WTC11 (cell line): Measurements from ENCODE around the gene PLXNB1. TPM values are rescaled to one million over a fixed set of nuclear protein-coding genes. Genes with fewer than 3 reads are reported as not detected.

ENCODE experiments used
- ATAC-seq: fragments of 200-7000 bp; cut with Tn5 transposase; 2 replicates; pipeline ENCODE4 v1.10.0; 2021; ENCODE audit warnings: mild to moderate bottlenecking, moderate library complexity
- CTCF ChIA-PET: fragments of 300-600 bp; sonication (Branson Sonifier 250); formaldehyde crosslinking; loops from one replicate; lab custom pipeline; 2021; ENCODE audit warnings: antibody characterized with exemption; lab: Charles Lee
- POLR2A ChIA-PET: fragments of 350-600 bp; sonication (Branson Sonifier 250); formaldehyde crosslinking; loops from one replicate; lab custom pipeline; 2021; ENCODE audit warnings: antibody characterized with exemption; lab: Charles Lee
- DNase-seq: peaks from one replicate; pipeline ENCODE4 v3.0.0; 2021; ENCODE audit warnings: low spot score
- H3K27ac Mint-ChIP-seq: 2 replicates; pipeline ENCODE4 v1.8.0; 2021; ENCODE audit warnings: mixed read lengths
- H3K27me3 Mint-ChIP-seq: 2 replicates; pipeline ENCODE4 v1.8.0; 2021; ENCODE audit warnings: low read depth, mild to moderate bottlenecking, moderate library complexity, mixed read lengths
- H3K36me3 Mint-ChIP-seq: 2 replicates; pipeline ENCODE4 v1.8.0; 2021; ENCODE audit warnings: mixed read lengths
- H3K4me1 Mint-ChIP-seq: 2 replicates; pipeline ENCODE4 v1.8.0; 2022; ENCODE audit warnings: mixed read lengths
- H3K4me3 Mint-ChIP-seq: 2 replicates; pipeline ENCODE4 v1.8.0; 2021; ENCODE audit warnings: mild to moderate bottlenecking, moderate library complexity, mixed read lengths
- H3K9me3 Mint-ChIP-seq: 2 replicates; pipeline ENCODE4 v1.8.0; 2021; ENCODE audit warnings: mixed read lengths
- ELF4 ChIP-seq: sonication (generic); formaldehyde crosslinking; IDR thresholded peaks from 2 replicates; pipeline ENCODE4 v1.8.1; 2022; ENCODE audit warnings: low read depth, mild to moderate bottlenecking, moderate library complexity, missing genetic modification reagents
- FOXJ3 ChIP-seq: sonication (generic); formaldehyde crosslinking; IDR thresholded peaks from 2 replicates; pipeline ENCODE4 v1.9.0; 2021; ENCODE audit warnings: missing genetic modification reagents, mild to moderate bottlenecking, borderline replicate concordance
- GABPB1 ChIP-seq: sonication (generic); formaldehyde crosslinking; IDR thresholded peaks from 2 replicates; pipeline ENCODE4 v1.8.1; 2023; ENCODE audit warnings: mild to moderate bottlenecking, missing genetic modification reagents
- JUN ChIP-seq: sonication (generic); formaldehyde crosslinking; IDR thresholded peaks from 2 replicates; pipeline ENCODE4 v1.8.0; 2023; ENCODE audit warnings: mild to moderate bottlenecking, missing genetic modification reagents
- RORB ChIP-seq: fragments of 250-450 bp; sonication (Bioruptor Pico); IDR thresholded peaks from 2 replicates; pipeline ENCODE4 v1.9.0; 2021; ENCODE audit warnings: mild to moderate bottlenecking
- ZNF121 ChIP-seq: sonication (generic); formaldehyde crosslinking; IDR thresholded peaks from 2 replicates; pipeline ENCODE4 v1.8.0; 2023; ENCODE audit warnings: missing genetic modification reagents
- ZNF219 ChIP-seq: sonication (generic); formaldehyde crosslinking; IDR thresholded peaks from 2 replicates; pipeline ENCODE4 v1.8.0; 2023; ENCODE audit warnings: missing genetic modification reagents, mild to moderate bottlenecking, borderline replicate concordance
- ZNF317 ChIP-seq: sonication (generic); formaldehyde crosslinking; IDR thresholded peaks from 2 replicates; pipeline ENCODE4 v1.8.1; 2023; ENCODE audit warnings: low read depth, mild to moderate bottlenecking, moderate library complexity, missing genetic modification reagents, borderline replicate concordance
- ZNF423 ChIP-seq: fragments of 250-450 bp; sonication (Bioruptor Pico); IDR thresholded peaks from 2 replicates; pipeline ENCODE4 v2.1.2; 2022; ENCODE audit warnings: mild to moderate bottlenecking, moderate library complexity
- ZNF671 ChIP-seq: fragments of 250-450 bp; sonication (Bioruptor Pico); IDR thresholded peaks from 2 replicates; pipeline ENCODE4 v1.8.0; 2021; ENCODE audit warnings: mild to moderate bottlenecking
- total RNA-seq: library from RNA; stranded (reverse); gene quantifications from 3 replicates; pipeline ENCODE4 v1.2.3, GENCODE V29; 2021
- TF ChIP-seq, protein P1 (sequence below): sonication (generic); formaldehyde crosslinking; IDR thresholded peaks from 2 replicates; pipeline ENCODE4 v1.8.1; 2022; ENCODE audit warnings: low read depth, missing genetic modification reagents, borderline replicate concordance
- TF ChIP-seq, protein P2 (sequence below): fragments of 250-450 bp; sonication (Bioruptor Pico); IDR thresholded peaks from 2 replicates; pipeline ENCODE4 v1.8.0; 2021; ENCODE audit warnings: mild to moderate bottlenecking
- TF ChIP-seq, protein P3 (sequence below): sonication (generic); formaldehyde crosslinking; IDR thresholded peaks from 2 replicates; pipeline ENCODE4 v1.8.1; 2023; ENCODE audit warnings: mild to moderate bottlenecking, missing genetic modification reagents
- TF ChIP-seq, protein P4 (sequence below): sonication (generic); formaldehyde crosslinking; conservative IDR thresholded peaks from 2 replicates; pipeline ENCODE4 v1.8.1; 2022; ENCODE audit warnings: mild to moderate bottlenecking, missing genetic modification reagents
- TF ChIP-seq, protein P5 (sequence below): sonication (generic); formaldehyde crosslinking; IDR thresholded peaks from 2 replicates; pipeline ENCODE4 v1.8.0; 2022; ENCODE audit warnings: mild to moderate bottlenecking, missing genetic modification reagents
- TF ChIP-seq, protein P6 (sequence below): sonication (generic); formaldehyde crosslinking; IDR thresholded peaks from 2 replicates; pipeline ENCODE4 v1.8.0; 2023; ENCODE audit warnings: mild to moderate bottlenecking, missing genetic modification reagents
- TF ChIP-seq, protein P7 (sequence below): sonication (generic); formaldehyde crosslinking; IDR thresholded peaks from 2 replicates; pipeline ENCODE4 v1.8.1; 2022; ENCODE audit warnings: mild to moderate bottlenecking, moderate library complexity, missing genetic modification reagents

Gene PLXNB1
- total RNA-seq, 1 experiment from 2014 or later, result 143 TPM

DNA sequence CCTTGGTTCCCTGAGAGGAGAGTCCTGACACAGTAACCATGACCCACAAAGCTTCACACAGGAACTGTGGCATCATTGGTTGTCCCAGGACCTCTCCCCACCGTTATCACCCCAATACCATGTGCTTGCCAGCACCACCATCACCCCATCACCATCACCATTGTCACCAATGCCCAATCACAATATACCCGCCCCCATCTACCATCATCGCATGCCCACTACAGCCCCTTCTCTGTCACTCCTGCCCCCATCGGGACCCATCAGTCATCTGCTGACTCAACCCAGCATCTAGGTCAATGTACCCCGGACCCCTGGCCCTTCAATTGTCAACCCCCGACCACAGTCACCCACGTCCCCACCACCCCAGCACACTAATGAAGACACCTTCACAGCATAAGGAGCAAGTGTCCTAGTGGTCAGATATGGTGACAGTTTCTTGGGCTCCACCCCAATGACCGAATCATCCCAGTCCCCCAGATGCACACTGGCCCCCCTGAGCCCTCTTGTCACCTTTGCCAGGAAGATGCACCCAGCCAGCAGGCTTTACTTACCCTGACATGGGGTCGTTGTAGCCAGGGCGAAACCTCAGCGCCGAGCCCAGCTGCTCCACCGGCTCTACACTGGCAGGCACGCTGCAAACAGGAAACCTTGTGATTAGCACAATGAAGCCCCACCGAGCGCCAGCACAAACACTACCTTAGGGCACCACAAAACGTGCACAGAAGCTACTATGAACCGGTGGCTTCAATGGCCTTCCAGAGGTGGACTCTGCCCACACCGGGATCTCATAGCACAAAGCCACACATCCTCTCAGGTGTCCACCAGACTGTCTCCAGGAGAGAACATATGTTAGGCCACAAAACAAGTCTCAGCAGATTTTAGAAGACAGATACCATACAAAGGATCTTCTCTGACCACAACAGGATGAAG is 49.0 kb upstream of the PLXNB1 start (continued):
- TF ChIP-seq, protein P1, sequence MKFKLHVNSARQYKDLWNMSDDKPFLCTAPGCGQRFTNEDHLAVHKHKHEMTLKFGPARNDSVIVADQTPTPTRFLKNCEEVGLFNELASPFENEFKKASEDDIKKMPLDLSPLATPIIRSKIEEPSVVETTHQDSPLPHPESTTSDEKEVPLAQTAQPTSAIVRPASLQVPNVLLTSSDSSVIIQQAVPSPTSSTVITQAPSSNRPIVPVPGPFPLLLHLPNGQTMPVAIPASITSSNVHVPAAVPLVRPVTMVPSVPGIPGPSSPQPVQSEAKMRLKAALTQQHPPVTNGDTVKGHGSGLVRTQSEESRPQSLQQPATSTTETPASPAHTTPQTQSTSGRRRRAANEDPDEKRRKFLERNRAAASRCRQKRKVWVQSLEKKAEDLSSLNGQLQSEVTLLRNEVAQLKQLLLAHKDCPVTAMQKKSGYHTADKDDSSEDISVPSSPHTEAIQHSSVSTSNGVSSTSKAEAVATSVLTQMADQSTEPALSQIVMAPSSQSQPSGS (CRISPR knock-in tag), result no peak

DNA sequence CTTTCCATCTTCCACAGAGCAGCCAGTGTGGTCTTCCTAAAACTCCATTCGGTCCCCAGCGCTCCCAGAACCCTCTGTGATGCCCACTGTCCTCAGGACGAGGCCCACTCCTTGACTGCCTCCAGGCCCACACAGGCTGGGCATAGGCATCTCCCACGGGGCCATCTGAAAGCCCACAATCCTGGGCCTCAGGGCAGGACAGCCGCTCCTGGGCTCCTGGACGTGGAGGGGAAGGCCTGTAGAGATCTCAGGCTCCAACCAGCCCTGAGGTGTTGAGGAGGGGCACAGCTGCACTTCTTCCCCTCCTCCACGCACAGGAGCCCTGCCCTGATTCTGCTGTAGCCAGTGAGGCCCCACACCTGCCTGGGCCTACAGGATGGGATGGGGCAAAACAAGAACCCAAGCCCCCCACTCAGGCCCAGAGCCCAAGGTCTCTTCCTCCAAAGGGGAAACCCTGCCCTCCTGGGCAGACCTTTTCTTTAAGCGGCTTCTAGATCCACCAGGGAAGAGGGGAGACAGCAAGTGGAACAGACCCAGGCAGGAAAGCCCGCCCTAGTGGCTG is 48.2 kb upstream of the PLXNB1 start:
- ChIA-PET CTCF (interaction anchor here (1.1 to 1.8 kb wide), 2 partner anchors 42 to 80 kb away, joined by 3 to 5 read pairs; no protein-coding TSS in a partner anchor), POLR2A (no interaction called here)
- no peak for DNase-seq
- TF ChIP-seq ZNF317 (CRISPR knock-in tag), result no peak
- TF ChIP-seq RORB, result no peak
- TF ChIP-seq JUN, result no peak
- TF ChIP-seq, protein P2, sequence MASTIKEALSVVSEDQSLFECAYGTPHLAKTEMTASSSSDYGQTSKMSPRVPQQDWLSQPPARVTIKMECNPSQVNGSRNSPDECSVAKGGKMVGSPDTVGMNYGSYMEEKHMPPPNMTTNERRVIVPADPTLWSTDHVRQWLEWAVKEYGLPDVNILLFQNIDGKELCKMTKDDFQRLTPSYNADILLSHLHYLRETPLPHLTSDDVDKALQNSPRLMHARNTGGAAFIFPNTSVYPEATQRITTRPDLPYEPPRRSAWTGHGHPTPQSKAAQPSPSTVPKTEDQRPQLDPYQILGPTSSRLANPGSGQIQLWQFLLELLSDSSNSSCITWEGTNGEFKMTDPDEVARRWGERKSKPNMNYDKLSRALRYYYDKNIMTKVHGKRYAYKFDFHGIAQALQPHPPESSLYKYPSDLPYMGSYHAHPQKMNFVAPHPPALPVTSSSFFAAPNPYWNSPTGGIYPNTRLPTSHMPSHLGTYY, result no peak
- TF ChIP-seq GABPB1 (CRISPR knock-in tag), result no peak
- no peak for TF ChIP-seq ZNF219 (CRISPR knock-in tag)
- TF ChIP-seq, protein P3, sequence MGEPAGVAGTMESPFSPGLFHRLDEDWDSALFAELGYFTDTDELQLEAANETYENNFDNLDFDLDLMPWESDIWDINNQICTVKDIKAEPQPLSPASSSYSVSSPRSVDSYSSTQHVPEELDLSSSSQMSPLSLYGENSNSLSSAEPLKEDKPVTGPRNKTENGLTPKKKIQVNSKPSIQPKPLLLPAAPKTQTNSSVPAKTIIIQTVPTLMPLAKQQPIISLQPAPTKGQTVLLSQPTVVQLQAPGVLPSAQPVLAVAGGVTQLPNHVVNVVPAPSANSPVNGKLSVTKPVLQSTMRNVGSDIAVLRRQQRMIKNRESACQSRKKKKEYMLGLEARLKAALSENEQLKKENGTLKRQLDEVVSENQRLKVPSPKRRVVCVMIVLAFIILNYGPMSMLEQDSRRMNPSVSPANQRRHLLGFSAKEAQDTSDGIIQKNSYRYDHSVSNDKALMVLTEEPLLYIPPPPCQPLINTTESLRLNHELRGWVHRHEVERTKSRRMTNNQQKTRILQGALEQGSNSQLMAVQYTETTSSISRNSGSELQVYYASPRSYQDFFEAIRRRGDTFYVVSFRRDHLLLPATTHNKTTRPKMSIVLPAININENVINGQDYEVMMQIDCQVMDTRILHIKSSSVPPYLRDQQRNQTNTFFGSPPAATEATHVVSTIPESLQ (CRISPR knock-in tag), result no peak
- TF ChIP-seq, protein P4, sequence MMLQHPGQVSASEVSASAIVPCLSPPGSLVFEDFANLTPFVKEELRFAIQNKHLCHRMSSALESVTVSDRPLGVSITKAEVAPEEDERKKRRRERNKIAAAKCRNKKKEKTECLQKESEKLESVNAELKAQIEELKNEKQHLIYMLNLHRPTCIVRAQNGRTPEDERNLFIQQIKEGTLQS, result no peak
- no peak for ATAC-seq
- Mint-ChIP-seq H3K36me3 (no peaks in the 10 kb centered on the region; the same call in 1 of the 2 replicates), H3K27ac (no peak overlapping the region), H3K4me1 (peaks cover 36% of the 10 kb centered on the region), H3K4me3 (no peak overlapping the region), H3K27me3 (no peaks in the 10 kb centered on the region; the same call in none of the 2 replicates), H3K9me3 (no peaks in the 10 kb centered on the region)

DNA sequence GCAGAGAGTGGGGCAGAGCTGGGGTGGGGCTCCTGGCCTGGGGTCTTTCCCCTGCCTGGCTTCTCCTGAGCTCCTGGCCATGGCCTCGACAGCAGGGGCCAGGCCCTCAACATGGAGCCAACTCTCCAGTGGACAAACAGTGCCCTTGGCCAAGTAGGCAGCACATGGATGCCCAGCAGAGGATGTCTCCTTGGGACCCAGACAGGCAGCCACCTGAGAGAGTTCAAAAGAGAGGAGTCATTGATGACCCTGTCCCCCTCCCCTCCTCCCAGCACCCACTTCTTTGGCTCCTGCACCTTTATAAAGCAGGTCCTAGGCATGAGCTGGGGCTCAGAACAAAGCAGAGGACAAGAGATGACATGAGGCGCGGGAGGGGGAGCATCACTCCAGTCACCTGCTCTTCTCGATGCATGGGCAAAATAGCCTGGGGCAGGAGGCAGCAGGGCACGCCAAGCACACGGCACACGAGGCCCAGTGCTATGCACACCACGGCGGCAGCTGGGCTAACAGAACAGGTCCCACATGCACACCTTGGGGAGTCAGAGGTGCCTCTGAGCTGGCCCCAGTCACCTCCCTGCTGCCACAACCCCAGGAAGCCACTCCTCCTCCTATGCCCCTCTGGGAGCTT is 46.7 kb upstream of the PLXNB1 start:
- ChIA-PET CTCF (interaction anchor here (0.9 to 6.3 kb wide), 5 partner anchors 9 to 81 kb away, joined by 3 to 168 read pairs (median 5); partner anchors contain the start of gene SHISA5), POLR2A (interaction anchor here (0.5 to 0.7 kb wide), 2 partner anchors 34 to 212 kb away, joined by 7 to 8 read pairs; no protein-coding TSS in a partner anchor)
- Mint-ChIP-seq H3K9me3 (no peaks in the 10 kb centered on the region), H3K4me3 (no peak overlapping the region), H3K27ac (no peak overlapping the region), H3K27me3 (no peaks in the 10 kb centered on the region; the same call in none of the 2 replicates), H3K4me1 (peaks cover 39% of the 10 kb centered on the region), H3K36me3 (no peaks in the 10 kb centered on the region; the same call in 1 of the 2 replicates)
- DNase-seq (no peak), ATAC-seq (no peak)
- TF ChIP-seq, protein P5, sequence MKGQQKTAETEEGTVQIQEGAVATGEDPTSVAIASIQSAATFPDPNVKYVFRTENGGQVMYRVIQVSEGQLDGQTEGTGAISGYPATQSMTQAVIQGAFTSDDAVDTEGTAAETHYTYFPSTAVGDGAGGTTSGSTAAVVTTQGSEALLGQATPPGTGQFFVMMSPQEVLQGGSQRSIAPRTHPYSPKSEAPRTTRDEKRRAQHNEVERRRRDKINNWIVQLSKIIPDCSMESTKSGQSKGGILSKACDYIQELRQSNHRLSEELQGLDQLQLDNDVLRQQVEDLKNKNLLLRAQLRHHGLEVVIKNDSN (CRISPR knock-in tag), result no peak
- TF ChIP-seq, protein P4, result no peak
- TF ChIP-seq ELF4 (CRISPR knock-in tag), result no peak
- no peak for TF ChIP-seq JUN
- no peak for TF ChIP-seq ZNF671 (CRISPR knock-in tag)
- TF ChIP-seq ZNF121 (CRISPR knock-in tag), result no peak
- TF ChIP-seq ZNF423 (CRISPR knock-in tag), result no peak
- no peak for TF ChIP-seq FOXJ3
- TF ChIP-seq, protein P6, sequence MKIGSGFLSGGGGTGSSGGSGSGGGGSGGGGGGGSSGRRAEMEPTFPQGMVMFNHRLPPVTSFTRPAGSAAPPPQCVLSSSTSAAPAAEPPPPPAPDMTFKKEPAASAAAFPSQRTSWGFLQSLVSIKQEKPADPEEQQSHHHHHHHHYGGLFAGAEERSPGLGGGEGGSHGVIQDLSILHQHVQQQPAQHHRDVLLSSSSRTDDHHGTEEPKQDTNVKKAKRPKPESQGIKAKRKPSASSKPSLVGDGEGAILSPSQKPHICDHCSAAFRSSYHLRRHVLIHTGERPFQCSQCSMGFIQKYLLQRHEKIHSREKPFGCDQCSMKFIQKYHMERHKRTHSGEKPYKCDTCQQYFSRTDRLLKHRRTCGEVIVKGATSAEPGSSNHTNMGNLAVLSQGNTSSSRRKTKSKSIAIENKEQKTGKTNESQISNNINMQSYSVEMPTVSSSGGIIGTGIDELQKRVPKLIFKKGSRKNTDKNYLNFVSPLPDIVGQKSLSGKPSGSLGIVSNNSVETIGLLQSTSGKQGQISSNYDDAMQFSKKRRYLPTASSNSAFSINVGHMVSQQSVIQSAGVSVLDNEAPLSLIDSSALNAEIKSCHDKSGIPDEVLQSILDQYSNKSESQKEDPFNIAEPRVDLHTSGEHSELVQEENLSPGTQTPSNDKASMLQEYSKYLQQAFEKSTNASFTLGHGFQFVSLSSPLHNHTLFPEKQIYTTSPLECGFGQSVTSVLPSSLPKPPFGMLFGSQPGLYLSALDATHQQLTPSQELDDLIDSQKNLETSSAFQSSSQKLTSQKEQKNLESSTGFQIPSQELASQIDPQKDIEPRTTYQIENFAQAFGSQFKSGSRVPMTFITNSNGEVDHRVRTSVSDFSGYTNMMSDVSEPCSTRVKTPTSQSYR (CRISPR knock-in tag), result no peak
- TF ChIP-seq, protein P7, sequence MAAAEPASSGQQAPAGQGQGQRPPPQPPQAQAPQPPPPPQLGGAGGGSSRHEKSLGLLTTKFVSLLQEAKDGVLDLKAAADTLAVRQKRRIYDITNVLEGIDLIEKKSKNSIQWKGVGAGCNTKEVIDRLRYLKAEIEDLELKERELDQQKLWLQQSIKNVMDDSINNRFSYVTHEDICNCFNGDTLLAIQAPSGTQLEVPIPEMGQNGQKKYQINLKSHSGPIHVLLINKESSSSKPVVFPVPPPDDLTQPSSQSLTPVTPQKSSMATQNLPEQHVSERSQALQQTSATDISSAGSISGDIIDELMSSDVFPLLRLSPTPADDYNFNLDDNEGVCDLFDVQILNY (CRISPR knock-in tag), result no peak
